HG03060 (cell line): ENCODE measurements around the gene STMN1.

ENCODE experiments used
- ATAC-seq: cut with Tn5 transposase; IDR thresholded peaks from one replicate; pipeline ENCODE4 v1.9.1; 2021; ENCODE audit warnings: low read depth, moderate number of reproducible peaks; ENCODE audit not compliant: unreplicated experiment

Gene STMN1

GRCh38 chr1:25896266-25896665, 10.0 kb downstream of the STMN1 start:
- no peak for ATAC-seq

DNA sequence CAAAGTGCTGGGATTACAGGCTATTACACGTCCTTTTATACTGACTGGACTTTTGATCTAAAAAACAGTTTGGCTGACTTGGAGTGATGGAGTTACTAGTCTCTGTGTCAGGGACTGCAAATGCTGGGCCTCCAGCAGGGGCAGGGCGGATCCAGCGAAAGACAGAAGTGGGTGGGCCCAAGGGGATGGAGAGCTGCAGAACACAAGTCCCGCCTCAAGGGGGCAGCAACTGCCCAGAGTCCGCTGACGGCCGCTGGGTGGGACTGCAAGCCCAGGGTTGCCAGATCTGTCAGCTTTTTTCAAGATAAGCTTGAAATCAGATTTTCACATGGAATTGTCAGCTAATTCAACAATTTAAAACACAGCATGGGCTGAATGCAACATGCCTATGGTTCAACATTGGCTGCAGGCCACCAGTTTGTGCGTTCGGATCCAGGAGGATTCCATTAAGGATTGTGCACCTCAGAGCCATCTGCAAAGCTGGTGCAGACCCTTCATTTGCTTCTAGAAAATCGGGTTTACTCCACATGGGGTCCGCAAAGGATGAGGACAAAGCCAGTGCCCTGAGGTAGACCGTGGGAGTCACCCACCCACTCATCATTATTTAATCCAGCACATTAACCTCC, 10.7 kb downstream of the STMN1 start:
- peak; percentile 57 for ATAC-seq

GRCh38 chr1:25893116-25893515, 13.1 kb downstream of the STMN1 start:
- ATAC-seq, result no peak

- no peak for ATAC-seq
Measured at GRCh38 chr1:25891606-25892005, 14.6 kb downstream of the STMN1 start.

DNA sequence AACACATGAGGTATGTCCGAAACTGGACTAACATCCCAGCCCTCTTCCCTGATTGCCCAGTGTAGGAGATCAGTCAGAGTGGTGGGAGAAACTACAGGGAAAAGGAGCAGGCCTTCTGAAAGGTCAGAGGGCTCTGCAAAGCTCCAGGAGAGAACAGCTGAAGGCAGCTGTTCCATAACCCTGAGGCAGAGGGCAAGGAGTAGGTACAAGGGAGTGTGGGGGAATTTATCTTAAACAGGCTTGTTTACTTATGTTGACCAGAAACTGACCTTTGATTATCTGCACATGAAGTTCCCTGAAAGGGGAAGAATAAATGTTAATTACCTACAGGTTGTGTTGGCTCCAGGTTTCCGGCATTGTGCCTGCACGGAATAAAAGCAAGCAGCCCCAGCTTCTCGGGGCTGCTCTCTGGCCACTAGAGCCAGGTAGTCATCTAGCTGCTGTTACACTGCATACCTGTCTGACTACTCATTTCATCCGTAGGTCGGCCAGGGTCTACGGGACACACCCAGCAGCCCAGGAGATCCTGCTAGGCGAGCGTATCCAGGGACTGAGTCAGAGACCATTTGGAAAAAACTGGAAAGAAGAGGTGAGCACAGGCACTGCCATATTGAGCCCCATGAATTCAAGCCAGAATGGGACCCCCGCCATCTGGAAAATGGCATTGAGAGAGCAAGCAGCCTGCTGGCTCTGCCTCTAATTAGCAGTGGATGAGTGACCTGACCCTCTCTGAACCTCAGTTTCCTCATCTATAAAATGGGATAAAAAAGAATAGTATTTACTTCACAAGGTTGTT, 15.8 kb downstream of the STMN1 start:
- ATAC-seq, result no peak

DNA sequence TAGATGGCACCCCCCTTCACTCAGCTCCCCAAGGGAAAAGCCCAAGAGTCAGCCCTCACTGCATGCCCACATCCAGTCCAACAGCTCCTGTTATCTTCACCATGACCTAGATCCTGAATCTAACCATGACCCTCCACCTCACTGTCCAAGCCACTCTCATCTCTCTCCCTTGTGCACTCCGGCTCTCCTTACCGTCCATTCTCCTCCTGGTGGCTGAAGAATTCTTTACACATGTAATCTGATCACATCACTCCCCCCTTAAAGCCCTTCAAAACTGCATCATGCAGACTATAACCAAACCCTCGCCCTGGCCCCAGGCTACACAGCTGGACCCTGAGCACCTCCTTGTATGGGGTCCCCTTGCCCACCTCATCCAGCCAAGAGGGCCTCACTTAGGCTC, 16.7 kb downstream of the STMN1 start:
- no peak for ATAC-seq

- no peak for ATAC-seq
Measured at GRCh38 chr1:25888426-25888987, 17.7 kb downstream of the STMN1 start.

DNA sequence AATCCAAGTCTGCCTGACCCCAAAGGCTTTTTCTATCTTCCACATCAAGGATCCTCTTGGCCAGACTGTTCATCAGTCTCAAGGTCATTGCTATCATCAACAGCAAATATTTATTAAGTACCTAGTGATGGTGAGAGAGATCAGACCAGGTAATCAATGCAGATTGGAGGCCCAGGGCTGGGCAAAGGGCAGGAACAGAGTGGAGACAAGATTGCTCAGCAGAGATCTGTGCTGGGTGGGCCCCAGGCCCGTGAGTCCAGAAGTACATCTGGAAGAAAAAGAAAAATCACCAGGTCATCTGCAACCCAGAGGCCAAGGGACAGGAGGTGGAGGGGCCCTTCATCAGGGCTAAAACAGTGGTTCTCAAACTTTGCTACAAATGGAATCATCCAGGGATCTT, 20.6 kb downstream of the STMN1 start:
- no peak for ATAC-seq

GRCh38 chr1:25881266-25881665, 25.0 kb downstream of the STMN1 start:
- no peak for ATAC-seq

- no peak for ATAC-seq
Measured at GRCh38 chr1:25880518-25880917, 25.7 kb downstream of the STMN1 start.

DNA sequence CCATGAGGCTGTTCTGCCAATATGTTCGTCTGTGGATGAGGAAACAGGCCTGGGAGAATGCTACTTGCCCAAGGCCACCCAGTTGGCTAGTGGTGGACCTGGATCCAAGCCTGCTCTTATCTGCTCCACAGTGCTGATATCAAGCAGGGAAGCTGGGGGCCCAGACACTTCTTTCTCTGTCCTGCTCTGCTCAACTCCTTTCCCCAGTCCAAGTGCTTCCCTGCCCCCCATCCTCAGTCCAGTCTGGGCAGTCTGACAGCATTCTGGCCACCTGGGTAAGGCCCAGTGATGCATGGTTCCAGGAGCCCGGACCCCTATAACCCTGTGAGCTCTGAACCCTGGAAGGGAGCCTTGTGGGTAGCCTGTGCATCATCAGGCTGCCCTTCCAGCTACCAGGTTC, 26.5 kb downstream of the STMN1 start:
- ATAC-seq, result no peak

DNA sequence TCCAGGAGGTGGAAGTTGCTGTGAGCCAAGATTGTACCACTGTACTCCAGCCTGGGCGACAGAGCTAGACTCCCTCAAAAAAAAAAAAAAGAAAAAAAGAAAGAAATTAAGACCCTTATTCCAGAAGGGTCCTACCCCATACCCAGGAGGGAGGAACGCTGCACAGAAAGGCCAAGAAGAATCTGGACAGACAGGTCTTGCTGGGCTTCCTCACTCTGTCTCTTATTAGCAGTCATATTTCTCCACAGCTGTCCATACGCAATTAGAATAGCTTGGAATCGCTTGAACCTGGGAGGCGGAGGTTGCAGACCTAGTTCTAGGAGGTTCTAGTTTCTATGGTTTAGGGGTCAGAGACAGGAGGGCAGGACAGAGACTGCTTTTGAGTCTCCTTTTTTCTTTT, 27.5 kb downstream of the STMN1 start:
- ATAC-seq, result no peak

DNA sequence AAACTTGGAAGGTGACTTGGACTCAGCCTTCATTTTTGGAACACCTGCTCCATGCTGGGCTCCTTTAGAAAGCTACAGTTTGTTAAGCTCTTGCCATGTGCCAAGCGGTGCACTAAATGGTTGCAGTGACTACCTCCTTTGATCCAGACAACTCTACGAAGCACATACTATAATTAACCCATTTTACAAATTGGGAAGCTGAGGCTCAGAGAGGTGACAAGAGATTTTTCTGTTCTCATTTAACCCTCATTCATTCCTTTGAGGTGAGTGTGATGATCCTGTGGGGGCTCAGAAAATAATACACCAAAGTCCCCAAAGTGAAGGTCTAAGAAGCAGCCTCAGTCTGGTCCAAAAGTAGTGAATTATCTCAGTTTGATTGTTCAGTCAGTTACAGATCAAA, 29.1 kb downstream of the STMN1 start:
- ATAC-seq, result no peak

DNA sequence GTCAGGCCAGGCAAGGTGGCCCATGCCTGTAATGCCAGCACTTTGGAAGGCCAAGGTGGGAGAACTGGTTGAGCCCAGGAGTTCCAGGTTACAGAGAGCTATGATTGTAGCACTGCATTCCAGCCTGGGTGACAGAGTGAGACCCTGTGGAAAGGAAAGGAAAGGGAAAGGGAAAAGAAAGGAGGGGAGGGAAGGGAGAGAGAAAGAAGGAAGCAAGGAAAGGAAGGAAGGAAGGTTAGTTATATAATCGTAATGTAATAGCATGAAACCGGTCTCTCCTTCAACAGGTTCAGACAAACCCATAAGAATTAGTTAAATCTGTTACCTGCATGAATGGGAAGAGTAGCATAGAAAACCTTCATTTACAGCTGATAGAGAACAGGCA, 29.5 kb downstream of the STMN1 start:
- ATAC-seq, result no peak

- no peak for ATAC-seq
Measured at GRCh38 chr1:25875856-25876692, 30.1 kb downstream of the STMN1 start.

- no peak for ATAC-seq
Measured at GRCh38 chr1:25875154-25875855, 30.9 kb downstream of the STMN1 start, which contains the start of gene PAQR7. Gene PAQR7 (minus strand): TSS chr1:25875708. CDS start chr1:25863839, 11,869 bp downstream.

DNA sequence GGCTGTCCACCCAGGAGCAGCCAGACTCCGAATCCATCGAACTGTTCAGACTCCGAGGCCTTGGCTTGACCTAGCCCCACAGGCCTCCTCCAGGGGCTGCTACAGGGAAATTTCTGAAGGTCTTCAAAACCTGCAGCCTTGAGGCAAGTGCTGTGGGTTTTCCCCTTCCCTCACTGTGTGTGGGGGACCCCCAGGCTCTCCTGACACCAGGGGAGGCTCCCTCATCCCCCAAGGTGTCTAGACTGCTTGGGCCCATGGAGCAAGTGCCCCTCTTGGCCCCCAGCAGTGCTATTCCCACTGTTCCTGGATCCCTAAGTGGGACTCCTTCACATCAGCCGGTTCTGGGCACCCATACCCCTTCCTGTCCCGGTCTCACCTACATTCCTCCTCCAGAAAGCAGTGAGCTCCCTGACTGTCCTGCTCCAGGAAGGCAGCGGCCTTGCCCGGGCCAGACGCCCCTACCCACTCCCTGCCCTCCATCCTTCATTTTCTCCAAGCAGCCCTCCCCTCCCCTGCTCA, 31.5 kb downstream of the STMN1 start:
- ATAC-seq, result no peak

DNA sequence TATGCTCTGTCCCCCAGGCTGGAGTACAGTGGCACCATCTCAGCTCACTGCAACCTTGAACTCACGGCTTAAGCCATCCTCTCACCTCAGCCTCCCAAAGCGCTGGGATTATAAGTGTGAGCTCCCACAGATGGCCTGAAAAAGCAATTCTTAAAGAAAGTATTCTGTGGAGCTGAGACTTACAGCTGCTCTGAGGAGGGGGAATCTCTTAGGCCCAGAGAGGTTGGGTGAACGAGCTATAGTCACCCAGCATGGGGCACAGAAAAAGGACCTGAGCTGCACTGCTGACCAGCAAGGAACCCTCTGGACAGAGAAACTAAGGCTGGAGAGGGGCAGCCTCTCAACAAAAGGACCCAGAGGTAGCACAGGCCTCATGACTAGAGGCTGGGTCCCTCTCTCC, 32.0 kb downstream of the STMN1 start:
- ATAC-seq, result no peak

DNA sequence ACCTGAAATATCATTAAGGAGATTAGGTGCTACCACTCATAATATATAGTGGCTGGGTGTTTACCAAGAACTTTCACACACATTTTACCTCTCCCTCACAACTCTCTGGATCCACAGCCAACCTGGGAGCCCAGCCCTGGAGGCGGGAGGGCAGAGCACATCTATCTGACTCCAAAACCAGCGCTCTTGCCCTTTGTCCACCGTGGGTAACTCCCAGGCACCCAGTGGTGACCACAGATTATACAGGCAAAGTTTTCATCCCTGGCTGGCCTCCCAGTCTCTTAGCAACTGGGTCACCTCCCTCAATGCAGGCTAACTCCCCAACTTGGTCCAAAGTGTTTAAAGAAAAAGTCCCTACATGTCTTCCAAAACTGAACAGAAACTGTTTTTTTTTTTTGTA, 33.1 kb downstream of the STMN1 start:
- ATAC-seq, result no peak

GRCh38 chr1:25872713-25873112, 33.5 kb downstream of the STMN1 start:
- ATAC-seq, result no peak
